ENCODE measurements around the gene CNPY2. TPM values are rescaled to one million over a fixed set of nuclear protein-coding genes. Genes with fewer than 3 reads are reported as not detected.

CNPY2 gene
- total RNA-seq, 1 donor from 2014 or later, result 154 TPM

- H3K4me1 Mint-ChIP-seq (ENCODE audit: unreplicated experiment), result peaks cover 17% of the 10 kb centered on the region
- no peaks in the 10 kb centered on the region for H3K27me3 Mint-ChIP-seq (ENCODE audit: unreplicated experiment)
- DNase-seq (ENCODE audit: extremely low spot score, unreplicated experiment), result no peak
- peak overlapping the region; percentile 97 for H3K27ac Mint-ChIP-seq (ENCODE audit: unreplicated experiment)
- H3K9me3 Mint-ChIP-seq (ENCODE audit: unreplicated experiment), result no peaks in the 10 kb centered on the region
- H3K4me3 Mint-ChIP-seq (ENCODE audit: unreplicated experiment), result peak overlapping the region; percentile 82
- TF ChIP-seq CTCF (IDR thresholded peaks at IDR 0.05), result no peak
- H3K36me3 Mint-ChIP-seq (ENCODE audit: unreplicated experiment), result peaks cover 3% of the 10 kb centered on the region
Measured at GRCh38 chr12:56333197-56333678, 17.4 kb upstream of the CNPY2 start.

- Mint-ChIP-seq H3K4me1 (ENCODE audit: unreplicated experiment) (peaks cover 17% of the 10 kb centered on the region), H3K36me3 (ENCODE audit: unreplicated experiment) (peaks cover 3% of the 10 kb centered on the region), H3K27me3 (ENCODE audit: unreplicated experiment) (no peaks in the 10 kb centered on the region), H3K27ac (ENCODE audit: unreplicated experiment) (peak overlapping the region; percentile 97), H3K9me3 (ENCODE audit: unreplicated experiment) (no peaks in the 10 kb centered on the region), H3K4me3 (ENCODE audit: unreplicated experiment) (peak overlapping the region; percentile 82)
- DNase-seq (ENCODE audit: extremely low spot score, unreplicated experiment), result no peak
- TF ChIP-seq CTCF (IDR thresholded peaks at IDR 0.05), result no peak
Measured at GRCh38 chr12:56332512-56333196, 16.9 kb upstream of the CNPY2 start.

- Mint-ChIP-seq H3K9me3 (ENCODE audit: unreplicated experiment) (no peaks in the 10 kb centered on the region), H3K4me3 (ENCODE audit: unreplicated experiment) (no peak overlapping the region), H3K4me1 (ENCODE audit: unreplicated experiment) (peaks cover 17% of the 10 kb centered on the region), H3K36me3 (ENCODE audit: unreplicated experiment) (peaks cover 11% of the 10 kb centered on the region), H3K27ac (ENCODE audit: unreplicated experiment) (no peak overlapping the region), H3K27me3 (ENCODE audit: unreplicated experiment) (no peaks in the 10 kb centered on the region)
- no peak for DNase-seq (ENCODE audit: extremely low spot score, unreplicated experiment)
- TF ChIP-seq CTCF (IDR thresholded peaks at IDR 0.05), result no peak
Measured at GRCh38 chr12:56330936-56331490, 15.2 kb upstream of the CNPY2 start.

- TF ChIP-seq CTCF (IDR thresholded peaks at IDR 0.05), result no peak
- Mint-ChIP-seq H3K36me3 (ENCODE audit: unreplicated experiment) (peaks cover 30% of the 10 kb centered on the region), H3K27me3 (ENCODE audit: unreplicated experiment) (no peaks in the 10 kb centered on the region), H3K4me3 (ENCODE audit: unreplicated experiment) (no peak overlapping the region), H3K27ac (ENCODE audit: unreplicated experiment) (no peak overlapping the region), H3K4me1 (ENCODE audit: unreplicated experiment) (no peaks in the 10 kb centered on the region), H3K9me3 (ENCODE audit: unreplicated experiment) (no peaks in the 10 kb centered on the region)
- no peak for DNase-seq (ENCODE audit: extremely low spot score, unreplicated experiment)
Measured at GRCh38 chr12:56326533-56326932, 10.7 kb upstream of the CNPY2 start.

- DNase-seq (ENCODE audit: extremely low spot score, unreplicated experiment), result no peak
- Mint-ChIP-seq H3K36me3 (ENCODE audit: unreplicated experiment) (peaks cover 27% of the 10 kb centered on the region), H3K4me3 (ENCODE audit: unreplicated experiment) (no peak overlapping the region), H3K4me1 (ENCODE audit: unreplicated experiment) (no peaks in the 10 kb centered on the region), H3K9me3 (ENCODE audit: unreplicated experiment) (no peaks in the 10 kb centered on the region), H3K27me3 (ENCODE audit: unreplicated experiment) (no peaks in the 10 kb centered on the region), H3K27ac (ENCODE audit: unreplicated experiment) (no peak overlapping the region)
- TF ChIP-seq CTCF (IDR thresholded peaks at IDR 0.05), result no peak
Measured at GRCh38 chr12:56326126-56326525, 10.3 kb upstream of the CNPY2 start.

All from osteocyte (in vitro differentiated cells).